Measurements from ENCODE around the gene MED13L. TPM values are rescaled to one million over a fixed set of nuclear protein-coding genes. Genes with fewer than 3 reads are reported as not detected.
A peak's percentile ranks its signal among the peaks of the same experiment; 100 is the strongest.

The MED13L gene
- total and polyA plus RNA-seq, 4 donors = 7.9 to 94.0 (median 37.7) TPM

- no peak for TF ChIP-seq ZBTB33 (IDR thresholded peaks at IDR 0.05)
These were observed 113.0 kb downstream of the MED13L start (continued) for GRCh38 chr12:116164250-116165035.

GRCh38 chr12:116162071-116162470, 115.4 kb downstream of the MED13L start:
- 90% methylated on average over 3 of the region's 3 CpGs for WGBS
- H3K27ac ChIP-seq (ENCODE audit: low read depth in 1 of 2, low read length in 2 of 2) = peak overlapping the region; percentile 17 to 59

GRCh38 chr12:116161588-116161987, 115.9 kb downstream of the MED13L start:
- Histone ChIP-seq H3K36me3 (ENCODE audit: control insufficient read depth in 4 of 4, insufficient read depth in 3 of 4, low read depth in 1 of 4, low read length in 3 of 4) (no peaks in the 10 kb centered on the region), H3K4me3 (ENCODE audit: low read depth in 1 of 3, low read length in 3 of 3) (no peak overlapping the region), H3K27ac (ENCODE audit: low read depth in 1 of 2, low read length in 2 of 2) (peak overlapping the region; percentile 17 to 59), H3K4me1 (ENCODE audit: control insufficient read depth in 4 of 4, insufficient read depth in 4 of 4, low read length in 3 of 4) (peaks cover 1 to 27% (median 25%) of the 10 kb centered on the region in 4 donors), H3K9me3 (ENCODE audit: control insufficient read depth in 4 of 4, low read length in 3 of 4) (no peaks in the 10 kb centered on the region), H3K27me3 (ENCODE audit: control insufficient read depth in 4 of 4, insufficient read depth in 4 of 4, low read length in 3 of 4) (no peaks in the 10 kb centered on the region), H3K9ac (ENCODE audit: low read depth in 1 of 2, low read length in 2 of 2) (no peak overlapping the region)
- WGBS = 52% methylated on average over 4 of the region's 4 CpGs
- TF ChIP-seq JUND (IDR thresholded peaks at IDR 0.05) (peak; percentile 56 to 63), ZBTB33 (IDR thresholded peaks at IDR 0.05) (peak; percentile 38), RXRA (IDR thresholded peaks at IDR 0.05) (peak in 1 of 2 donors; percentile 54), HNF4A (conservative IDR thresholded peaks at IDR 0.05) (peak in 1 of 2 donors; percentile 37), FOXA2 (IDR thresholded peaks at IDR 0.05) (peak; percentile 41), REST (IDR thresholded peaks at IDR 0.05) (no peak), HNF4G (IDR thresholded peaks at IDR 0.05) (no peak)
- no peak for DNase-seq (ENCODE audit: low spot score)

More at GRCh38 chr12:116162071-116162470, 115.4 kb downstream of the MED13L start:
- TF ChIP-seq EGR1 (IDR thresholded peaks at IDR 0.05; ENCODE audit: low read depth in 2 of 2) = no peak
- no peak for TF ChIP-seq RAD21 (IDR thresholded peaks at IDR 0.05)
- no peak for TF ChIP-seq CTCF (IDR thresholded peaks at IDR 0.05; ENCODE audit: low read depth, low read length, missing input control)
- H3K4me3 ChIP-seq (ENCODE audit: low read depth in 1 of 3, low read length in 3 of 3) = no peak overlapping the region
- no peak overlapping the region for H3K9ac ChIP-seq (ENCODE audit: low read depth in 1 of 2, low read length in 2 of 2)
- no peak for DNase-seq (ENCODE audit: low spot score)
- H3K27me3 ChIP-seq (ENCODE audit: control insufficient read depth in 4 of 4, insufficient read depth in 4 of 4, low read length in 3 of 4) = no peaks in the 10 kb centered on the region
- no peaks in the 10 kb centered on the region for H3K36me3 ChIP-seq (ENCODE audit: control insufficient read depth in 4 of 4, insufficient read depth in 3 of 4, low read depth in 1 of 4, low read length in 3 of 4)
- H3K4me1 ChIP-seq (ENCODE audit: control insufficient read depth in 4 of 4, insufficient read depth in 4 of 4, low read length in 3 of 4) = peaks cover 1 to 26% (median 25%) of the 10 kb centered on the region in 4 donors
- H3K9me3 ChIP-seq (ENCODE audit: control insufficient read depth in 4 of 4, low read length in 3 of 4) = no peaks in the 10 kb centered on the region
